Stimulated activated CD4-positive, alpha-beta T cell treated with anti-CD3 and anti-CD28 coated beads, Interleukin-1b, Interleukin-23, amount 100 ng/mL, for 4 hours (primary cell): ENCODE measurements around the gene LRRFIP1.

Experiments used
- DNase-seq, 2 donors: peaks; one replicate each; pipeline ENCODE4 v3.0.0-alpha.2; 2020; ENCODE audit warnings: low read depth in 2 of 2

Gene LRRFIP1

DNA sequence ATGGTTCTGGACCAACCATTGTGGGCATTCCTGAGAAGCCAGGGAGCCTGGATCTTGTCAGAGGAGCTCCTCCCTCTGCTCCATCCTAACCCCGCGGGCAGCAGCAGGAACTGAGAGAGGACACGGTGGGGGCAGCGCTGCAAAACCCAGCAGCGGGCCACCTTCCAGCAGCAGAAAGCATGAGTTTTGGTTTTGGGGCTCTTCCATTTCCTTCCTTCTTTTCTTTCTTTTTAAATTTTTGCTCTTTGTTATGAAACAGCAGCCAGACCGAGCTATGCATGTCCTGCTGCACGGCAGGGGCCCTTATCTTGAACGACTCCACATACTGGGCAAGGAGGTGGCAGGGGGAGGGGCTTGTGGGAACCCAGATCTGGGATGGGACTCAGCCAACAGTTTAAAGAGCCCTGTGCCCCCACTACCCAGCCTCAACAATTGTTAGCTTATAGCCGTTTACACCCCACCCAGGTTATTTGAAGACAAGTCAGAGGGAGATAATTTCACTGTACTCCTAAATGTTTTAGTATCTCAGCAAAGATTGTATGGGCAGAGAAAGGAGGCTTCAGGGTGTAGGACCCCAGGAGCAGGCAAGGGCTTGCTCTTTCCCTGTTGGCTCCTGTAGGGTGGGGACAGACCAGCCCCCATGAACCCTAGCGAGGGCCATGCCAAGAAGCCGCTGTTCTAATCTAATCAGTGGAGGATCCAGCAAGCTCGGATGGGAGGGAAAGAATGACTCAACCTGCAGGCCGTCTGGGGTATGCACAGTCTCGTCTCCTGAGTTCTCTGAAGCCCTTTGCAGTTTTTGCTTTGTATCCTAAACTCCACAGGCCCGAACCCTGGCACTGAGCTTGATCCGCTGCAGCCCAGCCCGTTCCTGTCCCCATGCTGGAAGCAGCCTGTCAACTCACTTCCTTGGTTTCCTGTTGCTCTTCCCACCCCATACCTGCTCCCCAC lies 75.3 kb downstream of the LRRFIP1 start:
- DNase-seq, result no peak

DNA sequence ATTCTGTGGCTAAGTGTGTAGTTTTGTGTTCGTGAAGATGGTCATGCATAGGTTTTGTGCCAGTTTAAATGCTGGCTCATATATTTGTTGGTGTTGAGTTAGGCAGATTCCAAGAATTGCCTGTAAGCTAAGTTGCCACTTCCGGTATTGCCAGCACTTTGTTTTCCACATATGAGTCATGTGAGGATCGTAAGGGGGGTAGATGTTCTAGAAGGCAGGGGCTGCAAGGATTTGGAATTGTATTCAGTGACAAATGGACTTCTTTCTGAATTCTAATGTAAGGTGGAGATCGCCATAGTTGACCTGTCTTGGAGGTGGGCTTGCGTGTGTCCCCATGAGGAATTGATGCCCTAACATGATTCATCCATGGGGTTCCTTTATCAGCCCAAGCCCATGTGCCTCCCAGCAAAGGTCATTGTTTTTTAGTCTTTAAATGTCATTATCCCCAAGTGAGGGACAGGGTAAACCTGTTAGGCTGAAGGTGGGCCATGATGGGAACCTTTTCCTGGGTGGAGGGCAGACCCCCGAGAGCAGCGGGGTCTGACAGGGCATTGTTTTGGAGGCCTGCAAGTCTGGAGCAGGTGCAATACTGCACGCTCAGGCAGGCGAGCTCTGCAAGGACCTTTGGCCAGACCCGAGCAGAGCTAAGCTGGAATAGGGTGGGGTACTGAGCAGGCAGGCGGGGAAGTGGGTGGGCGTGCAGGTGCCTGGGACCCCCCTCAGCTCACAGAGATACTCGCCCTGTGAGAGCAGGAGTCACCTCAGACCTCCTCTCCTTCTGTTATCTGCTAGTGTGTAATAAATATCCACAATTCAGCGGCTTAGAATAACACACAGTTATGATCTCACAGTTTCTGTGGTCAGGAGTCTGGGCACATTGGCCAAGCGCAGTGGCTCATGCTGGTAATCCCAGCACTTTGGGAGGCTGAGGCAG lies 77.4 kb downstream of the LRRFIP1 start:
- DNase-seq, result no peak

DNA sequence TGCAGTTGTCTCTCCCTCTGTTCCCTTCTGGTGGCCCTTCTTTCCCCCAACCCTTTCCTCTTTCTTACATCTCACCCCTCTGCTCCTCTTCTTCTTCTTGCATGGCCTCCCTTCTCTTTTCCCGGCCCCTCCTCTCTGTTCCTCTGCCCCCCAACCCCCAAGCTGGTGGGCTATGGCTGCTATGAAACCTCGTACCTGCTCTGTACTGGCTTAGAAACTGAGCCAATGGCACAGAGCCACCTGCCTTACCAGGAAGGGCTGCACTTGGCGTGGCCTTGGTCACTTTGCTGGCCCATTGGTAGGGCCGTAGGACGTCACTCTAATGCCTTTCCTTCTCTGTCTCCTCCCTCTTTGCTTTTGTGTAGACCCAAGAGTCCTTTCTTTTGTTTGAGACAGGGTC lies 78.9 kb downstream of the LRRFIP1 start:
- DNase-seq, result no peak

DNA sequence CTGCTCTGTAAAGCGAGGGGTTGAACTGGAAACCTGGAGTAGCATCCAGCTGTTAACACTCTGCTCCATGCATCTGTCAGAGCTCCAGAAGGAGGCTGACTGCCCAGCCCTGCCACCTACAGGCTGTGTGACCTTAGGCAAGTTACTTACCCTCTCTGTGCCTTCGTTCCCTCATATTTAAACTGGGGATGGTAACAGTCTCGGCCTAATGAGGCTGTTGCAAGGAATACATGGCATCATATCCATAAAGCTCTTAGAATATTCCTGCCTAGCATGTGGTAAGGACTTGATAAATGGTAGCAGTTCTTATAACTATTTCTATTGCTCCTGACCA lies 80.6 kb downstream of the LRRFIP1 start:
- no peak for DNase-seq

DNA sequence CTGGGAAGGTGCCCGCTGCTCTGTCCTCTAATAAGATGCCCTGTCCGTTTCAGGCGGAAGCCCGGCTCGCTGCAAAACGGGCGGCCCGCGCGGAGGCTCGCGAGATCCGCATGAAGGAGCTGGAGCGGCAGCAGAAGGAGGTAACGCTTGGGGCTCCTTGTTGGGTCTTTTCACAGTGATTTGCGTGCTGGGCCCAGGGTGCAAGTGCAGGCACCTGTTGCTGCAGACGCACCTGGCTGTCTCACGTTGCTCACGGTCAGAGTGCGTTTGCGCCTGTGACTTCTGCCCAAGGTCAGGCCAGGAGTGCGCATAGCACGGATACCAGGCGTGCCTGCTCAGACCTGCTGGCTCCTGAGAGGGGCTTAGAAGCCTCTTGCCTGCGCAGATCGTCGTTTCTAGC lies 81.1 kb downstream of the LRRFIP1 start:
- DNase-seq, result no peak

DNA sequence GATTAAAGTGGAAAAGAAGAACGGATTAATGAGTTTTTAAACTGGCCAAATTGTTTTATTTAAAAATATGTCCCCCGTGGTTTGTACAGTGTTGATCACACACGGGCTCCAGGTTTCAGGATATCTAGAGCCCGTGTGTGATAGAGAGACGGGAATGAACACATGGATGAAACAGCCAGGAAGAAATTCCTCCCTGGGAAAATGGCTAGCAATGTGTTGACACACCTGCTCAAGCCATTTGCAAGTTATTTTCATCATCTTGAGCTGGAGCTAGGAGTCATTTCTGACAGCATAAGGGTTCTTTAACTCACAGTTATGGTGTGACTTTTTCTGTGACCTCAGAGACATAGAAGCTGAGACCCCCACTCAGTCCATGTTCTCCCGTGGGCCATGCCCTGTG lies 81.6 kb downstream of the LRRFIP1 start:
- no peak for DNase-seq

DNA sequence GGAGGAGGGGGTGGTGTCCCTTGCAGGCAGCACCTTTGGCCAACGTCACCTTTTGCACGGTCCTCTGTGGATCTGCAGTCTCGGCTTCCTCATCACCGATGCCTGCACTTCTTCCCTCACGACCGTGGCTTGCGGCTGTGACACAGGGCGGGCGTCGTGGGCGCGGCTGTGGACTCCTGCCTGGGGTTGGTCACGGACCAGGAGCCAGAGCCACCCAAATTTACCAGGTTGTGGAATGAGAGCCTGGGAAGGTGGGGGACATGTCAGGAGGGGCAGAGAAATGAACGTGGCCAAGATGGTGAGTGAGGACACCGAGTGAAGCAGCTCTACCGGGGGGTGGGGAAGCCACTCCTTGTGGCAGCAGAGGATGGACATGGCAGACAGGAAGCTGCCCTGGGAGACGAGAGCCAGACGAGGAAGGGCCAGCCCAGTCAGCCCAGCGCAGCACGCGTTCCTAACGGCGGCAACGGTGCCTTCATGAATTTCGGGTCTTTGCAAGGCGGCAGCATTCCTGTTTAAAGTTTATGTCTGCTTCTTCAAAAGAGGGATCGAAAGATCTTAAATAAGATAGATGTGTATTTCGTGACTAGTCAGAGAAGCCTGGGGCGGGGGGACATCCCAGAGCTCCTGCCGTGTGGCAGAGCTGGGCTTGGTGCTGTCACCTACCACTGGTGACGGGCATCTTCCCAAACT lies 84.2 kb downstream of the LRRFIP1 start:
- no peak for DNase-seq

DNA sequence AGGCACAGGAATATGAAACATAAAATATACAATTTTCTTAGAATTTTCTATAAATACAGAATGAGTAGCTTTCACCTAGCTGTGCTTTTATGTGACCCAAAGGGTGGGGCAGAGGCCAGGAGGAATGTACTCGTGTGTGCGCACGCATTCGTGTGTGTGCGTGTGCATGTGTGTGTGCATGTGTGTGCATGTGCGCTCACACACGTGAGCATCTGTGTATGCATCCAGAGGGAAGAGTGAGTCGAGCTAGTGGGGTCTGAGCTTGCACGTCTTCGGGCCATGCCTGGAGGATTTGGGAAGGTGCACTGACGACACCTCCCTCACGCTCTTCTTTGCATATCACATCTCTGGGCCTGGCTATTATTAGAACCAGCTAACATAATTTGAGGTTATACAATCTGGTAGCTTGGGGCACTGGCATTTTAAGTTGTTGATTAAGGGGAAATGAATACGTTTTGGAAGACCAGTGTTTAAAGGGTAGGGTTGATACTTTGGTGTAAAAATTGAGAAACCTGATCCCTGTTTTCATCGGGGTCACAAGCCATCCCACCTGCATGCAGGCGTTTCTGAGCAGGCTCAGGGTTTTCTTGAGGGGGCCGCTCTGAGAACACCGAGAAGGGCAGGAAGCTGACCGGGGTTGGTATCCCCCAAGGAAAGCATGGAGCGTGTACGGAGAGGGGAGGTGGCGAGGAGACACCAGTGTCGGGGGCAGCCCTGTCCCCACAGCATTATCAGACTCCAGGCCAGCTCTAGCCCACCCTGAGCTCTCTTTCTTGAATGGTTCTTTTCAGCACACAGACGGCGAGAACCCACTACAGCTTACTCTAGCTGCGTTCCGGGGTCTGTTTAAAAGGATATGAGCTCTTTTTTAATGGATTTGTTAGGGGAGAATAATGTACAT lies 85.3 kb downstream of the LRRFIP1 start:
- no peak for DNase-seq

DNA sequence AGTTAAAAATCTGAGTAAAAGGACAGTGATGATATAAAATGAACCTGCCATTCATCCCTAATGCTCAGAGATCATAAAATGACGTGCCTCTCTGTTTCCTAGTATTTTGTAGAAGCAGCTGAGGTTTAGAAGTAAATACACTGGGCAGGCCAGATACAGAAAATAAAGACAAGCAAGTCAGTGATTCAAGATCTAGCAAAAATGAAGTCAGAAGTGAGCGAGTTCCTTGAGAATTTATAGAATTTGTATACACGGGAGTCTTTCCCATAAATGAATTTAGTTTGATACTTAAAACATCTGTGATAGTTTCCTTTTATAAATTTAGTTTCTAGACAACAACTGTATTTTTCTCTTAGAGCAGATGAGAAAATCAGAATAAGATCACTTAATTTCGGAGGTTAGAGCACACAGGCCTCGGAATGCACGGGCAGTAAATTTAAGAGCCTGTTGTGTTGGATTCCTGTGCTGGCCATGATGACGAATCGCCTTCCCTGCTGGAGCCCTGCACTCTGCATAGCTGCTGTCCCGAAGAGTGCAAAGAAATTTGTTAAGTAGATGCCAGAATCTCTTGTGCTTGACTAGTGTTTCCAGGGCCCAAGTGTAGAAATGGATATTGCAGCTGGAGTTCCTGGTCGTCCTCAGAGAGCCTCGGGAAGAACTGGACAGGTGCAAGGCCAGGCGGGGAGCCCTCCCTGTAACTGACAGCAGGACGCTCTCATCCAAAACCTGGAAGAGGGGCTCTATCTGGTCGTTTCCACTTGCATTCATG lies 87.5 kb downstream of the LRRFIP1 start:
- DNase-seq, result no peak

DNA sequence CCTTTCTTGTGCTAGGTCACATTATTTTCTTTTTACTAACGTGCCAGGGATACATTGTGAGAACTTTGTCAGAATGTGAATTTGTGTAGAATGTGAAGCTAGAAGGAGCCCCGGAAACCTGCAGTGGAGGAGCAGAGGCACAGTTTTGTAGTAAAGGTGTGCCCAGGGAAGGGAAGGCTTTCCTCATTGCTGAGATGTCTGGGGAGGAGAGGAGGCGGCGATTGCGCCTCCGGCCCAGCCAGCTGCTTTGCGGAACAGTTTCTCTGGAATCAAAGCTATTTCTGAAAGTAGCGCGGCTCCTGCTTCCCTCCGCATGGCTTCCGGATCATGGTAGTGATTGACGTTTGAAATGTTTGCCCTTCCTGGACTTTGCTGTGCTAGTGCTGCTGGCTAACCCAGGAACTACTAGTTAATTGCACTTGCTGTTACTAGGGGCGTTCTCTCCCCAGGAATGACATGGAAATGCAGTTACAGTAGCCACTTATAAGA lies 88.1 kb downstream of the LRRFIP1 start:
- no peak for DNase-seq

DNA sequence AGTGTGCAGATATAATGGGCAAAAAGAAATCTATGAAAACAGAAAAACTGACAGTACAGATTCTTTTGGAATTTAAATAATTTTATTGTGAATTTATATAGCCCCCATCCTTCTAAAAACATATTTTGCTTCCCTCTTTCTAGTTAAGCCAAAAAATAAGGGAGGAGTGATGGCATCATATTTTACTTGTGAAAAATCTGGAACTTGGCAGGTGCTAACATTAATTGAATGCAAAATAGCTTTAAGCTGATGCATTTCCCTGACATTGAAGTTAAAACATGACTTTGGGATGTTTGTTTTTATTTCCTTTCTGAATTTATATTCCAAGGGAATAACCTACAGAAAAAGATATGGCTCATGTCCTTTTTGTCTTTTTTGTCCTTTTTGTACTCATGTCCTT lies 88.6 kb downstream of the LRRFIP1 start:
- DNase-seq, result no peak

DNA sequence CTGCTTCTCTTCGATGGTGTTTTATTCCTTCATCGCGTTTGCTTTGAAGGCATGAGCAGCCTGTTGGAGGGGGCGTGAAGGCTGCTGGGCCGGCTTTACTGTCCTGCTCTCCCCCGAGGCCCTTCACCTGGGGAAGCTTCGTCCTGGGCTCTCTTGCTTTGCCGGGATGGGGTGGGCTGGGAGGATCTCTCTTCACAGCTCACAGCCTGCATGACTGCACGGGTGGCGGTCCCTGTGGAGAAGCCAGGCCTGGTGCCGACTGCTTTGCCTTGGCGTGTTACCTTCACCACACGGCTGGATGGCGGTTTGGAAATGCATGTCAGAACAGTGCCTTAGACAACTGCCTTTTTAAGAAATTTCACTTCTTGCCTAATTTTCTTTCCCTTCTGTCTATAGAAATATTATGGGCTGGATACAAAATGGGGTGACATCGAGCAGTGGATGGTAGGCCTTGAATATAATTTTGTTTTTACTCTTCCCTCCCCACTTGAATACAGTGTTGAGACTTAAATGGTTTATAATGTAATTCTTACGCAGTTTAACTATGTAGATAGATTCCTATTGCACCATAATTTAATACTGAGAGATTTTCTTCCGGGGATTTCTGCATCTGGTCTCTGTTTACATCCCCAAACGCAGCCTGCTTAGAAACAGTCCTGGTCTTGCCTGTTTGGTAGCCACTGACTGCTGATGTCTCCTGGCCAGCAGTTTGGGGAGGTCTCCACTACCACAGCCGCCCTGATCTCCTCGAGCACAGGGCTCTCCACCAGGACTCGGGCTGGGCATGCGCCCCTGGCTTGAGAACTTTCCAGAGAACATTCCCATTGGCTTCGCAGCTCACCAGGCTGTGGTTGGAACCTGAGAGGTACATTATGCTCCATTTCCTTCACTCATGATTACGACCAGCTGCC lies 90.2 kb downstream of the LRRFIP1 start:
- no peak for DNase-seq

DNA sequence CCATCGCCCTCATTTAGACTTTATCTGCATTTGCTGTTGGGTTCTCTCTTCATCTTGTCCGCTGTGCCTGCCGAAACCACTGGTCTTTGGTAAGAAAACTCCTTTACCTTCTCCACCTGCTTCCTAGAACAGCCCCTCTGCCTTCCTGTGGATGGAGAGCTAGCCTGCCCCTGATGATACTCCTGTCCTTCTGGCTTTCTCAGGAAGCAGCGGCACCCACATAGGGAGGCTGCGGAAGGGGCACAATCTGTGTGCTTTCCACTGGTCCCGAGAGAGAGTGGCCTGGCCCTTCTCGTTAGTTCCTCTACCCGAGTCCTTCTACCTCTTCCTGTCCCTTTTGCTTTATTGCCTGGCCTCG lies 90.9 kb downstream of the LRRFIP1 start:
- no peak for DNase-seq

DNA sequence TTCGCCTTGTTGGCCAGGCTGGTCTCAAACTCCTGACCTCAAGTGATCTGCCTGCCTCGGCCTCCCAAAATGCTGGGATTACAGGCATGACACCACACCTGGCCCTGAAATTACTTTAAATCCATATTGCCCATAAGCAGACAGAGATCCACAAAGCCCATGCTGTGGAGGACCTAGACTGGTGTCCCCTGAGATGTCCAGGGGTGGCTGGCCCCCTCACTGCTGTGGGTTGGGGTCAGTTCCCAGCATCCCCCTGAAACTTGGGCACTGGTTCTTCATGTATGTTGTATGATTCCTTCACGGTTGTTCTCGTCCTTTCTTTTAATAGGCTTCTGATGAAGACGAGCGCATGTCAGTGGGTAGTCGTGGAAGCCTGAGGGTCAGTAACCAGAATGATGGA lies 93.1 kb downstream of the LRRFIP1 start:
- DNase-seq, result no peak

DNA sequence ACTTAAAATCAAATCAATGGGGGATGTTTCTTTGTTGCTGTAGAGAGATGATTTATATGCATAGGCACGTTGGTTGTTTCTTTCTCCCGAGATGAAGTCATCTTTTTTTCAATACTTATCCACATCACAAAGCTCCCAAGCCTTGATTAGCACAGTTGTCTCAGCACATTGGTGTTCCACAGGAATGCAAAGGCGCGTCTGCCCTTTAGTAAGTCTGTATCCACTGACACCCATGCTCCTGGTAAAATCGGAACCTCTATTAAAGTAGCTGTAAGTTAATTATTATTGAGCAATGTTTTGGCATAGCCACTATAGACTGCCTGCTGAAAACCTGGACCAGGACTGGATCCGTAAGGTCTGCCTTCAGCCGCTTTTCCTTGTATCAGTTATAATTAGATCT lies 93.6 kb downstream of the LRRFIP1 start:
- no peak for DNase-seq

DNA sequence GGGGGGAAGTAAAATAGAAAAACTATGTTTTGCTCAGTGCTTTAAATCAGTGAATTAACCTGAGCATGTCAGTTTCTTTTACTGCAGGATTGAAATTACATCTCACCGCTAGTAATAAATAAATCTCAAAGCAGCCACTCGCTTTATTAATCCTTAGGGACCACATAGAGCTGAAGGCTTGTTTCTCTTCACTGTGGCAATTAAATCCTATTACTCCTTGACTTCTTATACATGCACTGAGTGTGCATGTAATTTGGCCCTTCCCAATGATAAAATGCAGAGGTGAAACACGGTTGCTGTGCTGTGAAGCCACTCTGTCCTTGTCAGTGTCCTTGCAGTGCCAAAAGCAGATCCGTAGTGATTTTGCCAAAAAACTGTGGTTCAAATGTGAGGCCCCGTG lies 94.1 kb downstream of the LRRFIP1 start:
- no peak for DNase-seq

DNA sequence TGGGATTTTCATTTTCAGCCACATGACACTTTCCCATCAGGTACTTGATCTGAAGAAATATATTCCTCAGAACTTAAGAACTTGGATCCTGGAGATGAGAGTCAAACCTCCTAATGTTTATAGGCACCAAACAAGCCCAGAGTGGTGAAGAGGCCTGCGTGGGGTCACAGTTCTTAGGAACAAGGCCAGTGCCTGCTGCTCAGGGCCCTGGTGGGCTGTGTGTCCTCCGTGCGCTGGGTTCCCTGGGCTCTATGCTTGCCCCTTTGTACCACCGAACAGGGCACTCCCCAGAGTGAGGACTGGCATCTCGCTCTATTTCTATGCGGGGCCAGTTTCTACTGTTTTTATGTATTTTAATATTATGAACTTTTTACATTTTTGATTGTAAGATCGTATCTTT lies 95.2 kb downstream of the LRRFIP1 start:
- no peak for DNase-seq

DNA sequence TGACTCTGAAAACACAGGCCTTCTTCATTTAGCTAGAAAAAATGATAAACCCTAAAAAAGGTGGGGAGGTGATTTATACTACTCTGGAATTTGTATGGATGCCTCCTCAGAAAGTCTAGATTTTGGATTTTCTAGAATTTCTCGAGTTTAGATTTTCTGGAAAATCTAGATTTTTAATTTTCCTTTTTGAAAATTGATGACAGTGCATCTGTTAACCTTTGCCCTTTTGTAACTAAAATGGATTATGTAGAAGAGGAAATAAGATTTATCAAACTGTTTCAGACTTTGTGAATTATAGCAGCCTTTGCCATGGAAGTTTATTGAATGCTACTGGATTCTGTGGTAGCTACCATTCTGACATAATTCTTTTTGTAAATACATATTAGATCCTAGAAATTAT lies 95.6 kb downstream of the LRRFIP1 start:
- no peak for DNase-seq

DNA sequence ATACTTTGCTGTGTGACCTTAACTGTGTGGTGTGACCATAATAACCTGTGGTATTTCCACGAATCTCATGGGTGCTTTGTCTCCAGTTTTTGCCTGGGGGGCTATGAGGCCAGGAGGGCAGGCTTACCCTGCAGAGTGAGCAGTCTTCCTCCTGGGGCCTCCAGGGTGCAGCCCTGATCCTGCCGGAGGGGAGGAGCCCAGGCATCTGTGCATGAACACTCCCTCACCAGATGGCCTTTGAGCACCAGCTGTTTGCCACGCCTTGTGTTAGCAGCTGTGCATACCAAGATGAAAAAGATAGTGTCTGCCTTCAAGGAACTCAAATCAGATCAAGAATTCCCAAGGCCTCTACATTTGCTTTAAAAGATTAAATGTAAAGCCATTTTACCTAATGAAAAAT lies 96.2 kb downstream of the LRRFIP1 start:
- DNase-seq, result no peak
